ENCODE measurements around the gene TLR6.

Gene TLR6

DNA sequence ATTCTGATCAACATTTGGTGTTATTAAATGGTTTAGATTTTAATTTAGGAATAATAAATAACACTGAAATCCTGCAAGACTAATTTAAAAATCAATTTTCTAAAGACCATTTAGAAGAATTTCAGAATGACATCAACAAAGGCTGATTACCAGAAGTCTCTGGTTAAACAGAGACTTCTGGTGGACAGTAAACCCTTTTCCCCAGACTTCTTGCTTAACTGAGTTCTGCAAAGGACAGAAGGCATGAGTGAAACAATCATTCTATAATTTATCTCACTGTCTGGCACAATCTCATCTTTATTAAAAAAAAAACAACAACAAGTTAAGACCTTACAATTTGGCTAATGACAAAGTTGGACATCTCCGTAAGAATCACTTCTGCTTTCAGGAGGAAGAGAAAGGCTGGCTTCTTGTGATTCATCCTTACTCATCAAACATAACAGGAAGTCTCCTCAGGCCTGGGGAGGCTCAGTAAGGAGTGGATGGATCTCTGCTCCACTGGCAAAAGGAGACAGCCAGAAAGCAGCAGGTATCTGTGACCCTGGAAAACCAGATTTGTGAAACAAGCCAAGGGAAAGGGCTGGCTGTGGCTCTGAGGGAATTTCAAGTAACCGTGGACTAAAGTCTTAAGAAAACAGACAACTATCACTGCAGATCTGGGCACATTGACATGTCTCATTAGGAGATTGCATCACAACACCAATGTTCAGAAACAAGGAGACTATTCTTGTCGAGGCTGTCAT, 908 bp upstream of the TLR6 start:
- TF ChIP-seq, protein P1, sequence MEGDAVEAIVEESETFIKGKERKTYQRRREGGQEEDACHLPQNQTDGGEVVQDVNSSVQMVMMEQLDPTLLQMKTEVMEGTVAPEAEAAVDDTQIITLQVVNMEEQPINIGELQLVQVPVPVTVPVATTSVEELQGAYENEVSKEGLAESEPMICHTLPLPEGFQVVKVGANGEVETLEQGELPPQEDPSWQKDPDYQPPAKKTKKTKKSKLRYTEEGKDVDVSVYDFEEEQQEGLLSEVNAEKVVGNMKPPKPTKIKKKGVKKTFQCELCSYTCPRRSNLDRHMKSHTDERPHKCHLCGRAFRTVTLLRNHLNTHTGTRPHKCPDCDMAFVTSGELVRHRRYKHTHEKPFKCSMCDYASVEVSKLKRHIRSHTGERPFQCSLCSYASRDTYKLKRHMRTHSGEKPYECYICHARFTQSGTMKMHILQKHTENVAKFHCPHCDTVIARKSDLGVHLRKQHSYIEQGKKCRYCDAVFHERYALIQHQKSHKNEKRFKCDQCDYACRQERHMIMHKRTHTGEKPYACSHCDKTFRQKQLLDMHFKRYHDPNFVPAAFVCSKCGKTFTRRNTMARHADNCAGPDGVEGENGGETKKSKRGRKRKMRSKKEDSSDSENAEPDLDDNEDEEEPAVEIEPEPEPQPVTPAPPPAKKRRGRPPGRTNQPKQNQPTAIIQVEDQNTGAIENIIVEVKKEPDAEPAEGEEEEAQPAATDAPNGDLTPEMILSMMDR (IDR thresholded peaks at IDR 0.05; ENCODE audit: low read depth, low read length, missing control alignments): no peak
- in situ Hi-C loops (cut with HindIII; ENCODE audit: low pct_ligation_motif_present, low sequenced_read_pairs): no loop called here
- Histone ChIP-seq H3K27me3 (replicated peaks) (no peaks in the 10 kb centered on the region), H3K36me3 (replicated peaks) (no peaks in the 10 kb centered on the region), H3K27ac (peak overlapping the region; percentile 87), H3K4me3 (ENCODE audit: low read depth, low read length) (no peak overlapping the region)
- peak; percentile 92 for DNase-seq

DNA sequence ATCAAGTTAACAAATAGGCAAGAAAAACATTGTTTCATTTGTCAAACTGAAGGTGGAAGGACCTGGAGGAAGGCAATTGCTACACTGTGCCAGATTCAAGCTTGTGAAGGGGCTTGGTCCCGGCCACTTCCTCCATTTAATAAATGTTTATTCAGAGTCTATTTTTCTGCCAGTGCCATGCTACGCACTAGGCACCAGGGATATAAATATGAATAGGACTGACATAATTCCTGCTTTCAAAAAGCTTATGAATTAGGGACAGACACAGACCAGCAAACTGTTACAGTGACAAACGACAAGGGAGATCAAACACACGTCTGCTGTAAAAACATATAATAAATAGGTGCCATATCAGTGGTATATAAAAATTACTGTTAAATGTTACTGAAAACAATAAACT, 571 bp downstream of the TLR6 start:
- TF ChIP-seq, protein P1 (IDR thresholded peaks at IDR 0.05; ENCODE audit: low read depth, low read length, missing control alignments): no peak
- in situ Hi-C loops (cut with HindIII; ENCODE audit: low pct_ligation_motif_present, low sequenced_read_pairs): no loop called here
- Histone ChIP-seq H3K4me3 (ENCODE audit: low read depth, low read length) (peak overlapping the region; percentile 38), H3K36me3 (replicated peaks) (no peaks in the 10 kb centered on the region), H3K27ac (peak overlapping the region; percentile 87), H3K27me3 (replicated peaks) (no peaks in the 10 kb centered on the region)
- DNase-seq: no peak

DNA sequence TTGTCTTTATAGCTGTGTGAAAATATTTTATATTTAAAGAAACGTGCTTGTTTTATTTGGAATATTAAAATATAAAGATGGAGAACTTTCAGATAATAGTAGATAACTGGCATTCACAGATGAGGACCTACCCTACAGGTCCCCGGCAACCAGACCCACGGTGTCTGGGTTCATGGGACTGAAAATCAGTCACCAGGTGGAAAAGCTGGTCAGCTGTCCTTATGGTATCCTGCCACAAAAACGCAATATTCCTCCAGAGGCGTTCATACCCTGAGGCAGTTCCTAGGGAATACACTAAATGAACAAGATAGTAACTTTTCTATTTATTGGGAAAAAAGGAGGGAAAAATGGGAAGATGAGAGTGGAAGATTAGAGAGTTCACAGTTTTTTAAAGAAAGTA, 1.2 kb downstream of the TLR6 start:
- H3K4me3 ChIP-seq (ENCODE audit: low read depth, low read length): no peak overlapping the region
- TF ChIP-seq, protein P1 (IDR thresholded peaks at IDR 0.05; ENCODE audit: low read depth, low read length, missing control alignments): no peak
- H3K27ac ChIP-seq: no peak overlapping the region
- no peaks in the 10 kb centered on the region for H3K36me3 ChIP-seq (replicated peaks)
- H3K27me3 ChIP-seq (replicated peaks): no peaks in the 10 kb centered on the region
- DNase-seq: no peak
- in situ Hi-C loops (cut with HindIII; ENCODE audit: low pct_ligation_motif_present, low sequenced_read_pairs): no loop called here

DNA sequence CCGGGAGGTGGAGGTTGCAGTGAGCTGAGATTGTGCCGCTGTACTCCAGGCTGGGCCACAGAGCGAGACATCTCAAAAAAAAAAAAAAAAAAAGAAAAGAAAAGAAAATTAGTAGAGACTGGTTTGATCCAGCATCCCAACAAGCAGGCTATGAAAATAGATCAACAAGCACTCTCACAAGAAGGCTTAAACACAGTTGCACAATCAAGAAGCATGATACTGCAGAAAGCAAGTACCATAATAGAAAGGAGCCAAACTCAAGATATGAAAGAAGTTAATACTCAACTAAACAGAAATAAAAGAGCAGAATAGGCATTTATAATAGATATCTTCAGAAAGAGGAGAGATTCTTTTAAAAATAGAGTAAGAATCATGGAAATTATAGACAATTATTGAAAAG, 10.6 kb downstream of the TLR6 start:
- Histone ChIP-seq H3K36me3 (replicated peaks) (no peaks in the 10 kb centered on the region), H3K4me3 (ENCODE audit: low read depth, low read length) (no peak overlapping the region), H3K27ac (no peak overlapping the region), H3K27me3 (replicated peaks) (no peaks in the 10 kb centered on the region)
- in situ Hi-C loops (cut with HindIII; ENCODE audit: low pct_ligation_motif_present, low sequenced_read_pairs): no loop called here
- DNase-seq: no peak
- TF ChIP-seq, protein P1 (IDR thresholded peaks at IDR 0.05; ENCODE audit: low read depth, low read length, missing control alignments): no peak

DNA sequence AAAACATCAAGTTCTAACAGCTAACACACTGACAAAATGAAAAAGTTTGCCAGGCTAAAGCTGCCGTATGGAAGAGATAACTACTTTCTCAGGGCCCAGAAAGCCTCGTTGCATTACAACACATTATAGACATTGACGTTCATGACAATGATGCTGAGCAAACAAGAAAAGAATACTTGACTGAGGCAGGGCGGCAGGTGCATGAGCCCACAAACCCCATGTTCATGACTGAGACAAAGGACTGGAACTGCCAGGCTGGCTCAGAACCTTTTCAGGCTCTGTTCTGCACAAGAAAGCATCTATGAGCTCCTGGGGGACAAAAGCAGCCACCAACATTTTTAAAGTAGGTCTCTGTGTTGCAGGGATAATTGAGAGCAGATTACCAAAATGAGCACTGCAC, 13.6 kb downstream of the TLR6 start:
- no peak for DNase-seq
- TF ChIP-seq, protein P1 (IDR thresholded peaks at IDR 0.05; ENCODE audit: low read depth, low read length, missing control alignments): no peak
- Histone ChIP-seq H3K27ac (no peak overlapping the region), H3K4me3 (ENCODE audit: low read depth, low read length) (no peak overlapping the region), H3K36me3 (replicated peaks) (no peaks in the 10 kb centered on the region), H3K27me3 (replicated peaks) (no peaks in the 10 kb centered on the region)
- in situ Hi-C loops (cut with HindIII; ENCODE audit: low pct_ligation_motif_present, low sequenced_read_pairs): no loop called here

DNA sequence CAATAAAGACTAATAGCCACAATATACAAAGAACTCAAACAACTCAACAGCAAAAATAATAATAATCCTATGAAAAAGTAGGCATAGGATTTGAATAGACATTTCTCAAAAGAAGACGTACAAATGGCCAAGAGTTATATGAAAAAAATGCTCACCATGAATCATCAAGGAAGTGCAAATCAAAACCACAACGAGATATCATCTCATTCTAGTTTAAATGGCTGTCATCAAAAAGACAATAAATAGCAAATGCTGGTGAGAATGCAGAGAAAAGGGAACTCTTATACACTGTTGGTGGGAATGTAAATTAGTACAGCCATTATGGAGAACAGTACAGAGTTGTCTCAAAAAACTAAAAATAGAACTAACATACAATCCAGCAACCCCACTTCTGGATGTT, 18.8 kb downstream of the TLR6 start:
- Histone ChIP-seq H3K27ac (no peak overlapping the region), H3K4me3 (ENCODE audit: low read depth, low read length) (no peak overlapping the region), H3K36me3 (replicated peaks) (no peaks in the 10 kb centered on the region), H3K27me3 (replicated peaks) (no peaks in the 10 kb centered on the region)
- TF ChIP-seq, protein P1 (IDR thresholded peaks at IDR 0.05; ENCODE audit: low read depth, low read length, missing control alignments): no peak
- in situ Hi-C loops (cut with HindIII; ENCODE audit: low pct_ligation_motif_present, low sequenced_read_pairs): no loop called here
- no peak for DNase-seq
